Thyroid gland (tissue), 4 donors: ENCODE results near the gene RNF149. TPM values are rescaled to one million over a fixed set of nuclear protein-coding genes. Genes with fewer than 3 reads are reported as not detected.

ENCODE experiments used
- DNase-seq, 2 donors: peaks; one replicate each; pipeline ENCODE4 v3.0.0-alpha.2; 2019
- H3K27ac ChIP-seq, 3 donors: fragments of 200-600 bp; sonication (generic); 1 replicate in 2 of 3; 2 replicates in 1 of 3; pipeline ENCODE4 v1.5.1; 2016 to 2019; ENCODE audit warnings: mild to moderate bottlenecking in 1 of 3, moderate library complexity in 1 of 3
- H3K27me3 ChIP-seq: fragments of 200-600 bp; sonication (generic); one replicate; pipeline ENCODE4 v1.5.1; 2019
- H3K36me3 ChIP-seq, 2 donors: fragments of 200-600 bp; sonication (generic); one replicate each; pipeline ENCODE4 v1.5.1; 2016 to 2019
- H3K4me1 ChIP-seq, 2 donors: fragments of 200-600 bp; sonication (generic); one replicate each; pipeline ENCODE4 v1.5.1; 2017 to 2019
- H3K4me3 ChIP-seq, 3 donors: fragments of 200-600 bp; sonication (generic); replicated peaks in 1 of 3; 1 replicate in 2 of 3; 2 replicates in 1 of 3; pipeline ENCODE4 v1.5.1; 2016; ENCODE audit warnings: mild to moderate bottlenecking in 1 of 3
- H3K9me3 ChIP-seq: fragments of 200-600 bp; sonication (generic); one replicate; pipeline ENCODE4 v1.5.1; 2017
- CTCF ChIP-seq, 6 experiments: fragments of 200-600 bp in 3 of 6; fragments of 450-650 bp in 3 of 6; sonication (generic) in 3 of 6; IDR thresholded peaks; one replicate each; pipeline ENCODE4 v1.5.1; 2016 to 2019; ENCODE audit warnings: antibody characterized with exemption in 6 of 6, mild to moderate bottlenecking in 2 of 6, inconsistent platforms in 1 of 6, moderate library complexity in 1 of 6
- POLR2A ChIP-seq, 2 donors: fragments of 450-650 bp; IDR thresholded peaks; one replicate each; pipeline ENCODE4 v1.6.1; 2017; ENCODE audit warnings: antibody characterized with exemption in 2 of 2, mild to moderate bottlenecking in 2 of 2, moderate library complexity in 1 of 2
- WGBS, 2 donors: methylation state at CpG; one replicate each; pipeline ENCODE4 v1.1.5; 2017; 5-methylcytosine and 5-hydroxymethylcytosine counted together
- intact Hi-C: fragments of 100-400 bp; cut with DNase I; formaldehyde crosslinking; loops from one replicate; pipeline ENCODE4 v1.15.1; 2023
- total RNA-seq, 4 donors: library from RNA; depleted of rRNA; stranded (reverse); fragments of >200 nt; gene quantifications; one replicate each; pipeline ENCODE4 v1.2.3, GENCODE V29; 2016

Gene RNF149
- total RNA-seq, 4 donors from 2014 or later, result 49.5 to 95.6 (median 68.5) TPM

- Histone ChIP-seq H3K36me3 (peaks cover 12 to 14% of the 10 kb centered on the region in 2 donors), H3K27ac (no peak overlapping the region), H3K4me1 (peaks cover 0 to 7% of the 10 kb centered on the region in 2 donors), H3K4me3 (no peak overlapping the region), H3K9me3 (no peaks in the 10 kb centered on the region), H3K27me3 (no peaks in the 10 kb centered on the region)
- intact Hi-C loops, result no loop called here
- DNase-seq, result no peak
- TF ChIP-seq CTCF (IDR thresholded peaks at IDR 0.05) (no peak), POLR2A (IDR thresholded peaks at IDR 0.05) (no peak)
Measured at GRCh38 chr2:101290711-101291110, 17.8 kb downstream of the RNF149 start.

- DNase-seq, result no peak
- H3K9me3 ChIP-seq, result no peaks in the 10 kb centered on the region
- 96% methylated on average over 2 of the region's 2 CpGs for WGBS, 2 donors
- H3K4me3 ChIP-seq, result no peak overlapping the region
- no peaks in the 10 kb centered on the region for H3K27me3 ChIP-seq
- TF ChIP-seq POLR2A (IDR thresholded peaks at IDR 0.05) (no peak), CTCF (IDR thresholded peaks at IDR 0.05) (no peak)
- peaks cover 17 to 39% of the 10 kb centered on the region in 2 donors for H3K36me3 ChIP-seq
- intact Hi-C loops, result no loop called here
- no peak overlapping the region for H3K27ac ChIP-seq
- no peaks in the 10 kb centered on the region for H3K4me1 ChIP-seq
Measured at GRCh38 chr2:101287303-101287702, 21.2 kb downstream of the RNF149 start.

GRCh38 chr2:101286684-101287083 is 21.8 kb downstream of the RNF149 start:
- no peak for TF ChIP-seq CTCF (IDR thresholded peaks at IDR 0.05)
- no peak for TF ChIP-seq POLR2A (IDR thresholded peaks at IDR 0.05)
- 96 to 99% methylated on average over 6 of the region's 6 CpGs for WGBS, 2 donors
- Histone ChIP-seq H3K4me3 (no peak overlapping the region), H3K9me3 (no peaks in the 10 kb centered on the region), H3K27me3 (no peaks in the 10 kb centered on the region), H3K4me1 (no peaks in the 10 kb centered on the region), H3K36me3 (peaks cover 22 to 45% of the 10 kb centered on the region in 2 donors), H3K27ac (no peak overlapping the region)
- no peak for DNase-seq
- intact Hi-C loops, result no loop called here

- no peak overlapping the region for H3K27ac ChIP-seq
- no peaks in the 10 kb centered on the region for H3K27me3 ChIP-seq
- H3K9me3 ChIP-seq, result no peaks in the 10 kb centered on the region
- H3K36me3 ChIP-seq, result peaks cover 27 to 49% of the 10 kb centered on the region in 2 donors
- DNase-seq, result no peak
- no peak overlapping the region for H3K4me3 ChIP-seq
- intact Hi-C loops, result no loop called here
- WGBS, 2 donors, result 92 to 100% methylated on average over 3 of the region's 3 CpGs
- TF ChIP-seq POLR2A (IDR thresholded peaks at IDR 0.05), result no peak
- TF ChIP-seq CTCF (IDR thresholded peaks at IDR 0.05), result no peak
- H3K4me1 ChIP-seq, result no peaks in the 10 kb centered on the region
Measured at GRCh38 chr2:101282980-101283379, 25.5 kb downstream of the RNF149 start.

- TF ChIP-seq POLR2A (IDR thresholded peaks at IDR 0.05), result no peak
- TF ChIP-seq CTCF (IDR thresholded peaks at IDR 0.05), result no peak
- 96 to 100% methylated on average over 4 of the region's 4 CpGs for WGBS, 2 donors
- intact Hi-C loops, result no loop called here
Measured at GRCh38 chr2:101281482-101281881, 27.0 kb downstream of the RNF149 start.

More at GRCh38 chr2:101281482-101281881, 27.0 kb downstream of the RNF149 start:
- Histone ChIP-seq H3K27me3 (no peaks in the 10 kb centered on the region), H3K36me3 (peaks cover 20 to 43% of the 10 kb centered on the region in 2 donors), H3K4me3 (no peak overlapping the region), H3K9me3 (no peaks in the 10 kb centered on the region), H3K27ac (no peak overlapping the region), H3K4me1 (no peaks in the 10 kb centered on the region)
- no peak for DNase-seq
